ENCODE data around the gene IL17RD. TPM values are rescaled to one million over a fixed set of nuclear protein-coding genes. Genes with fewer than 3 reads are reported as not detected.

The IL17RD gene
- total RNA-seq, 4 donors from 2014 or later, result 0.98 to 5.8 (median 3.4) TPM

DNA sequence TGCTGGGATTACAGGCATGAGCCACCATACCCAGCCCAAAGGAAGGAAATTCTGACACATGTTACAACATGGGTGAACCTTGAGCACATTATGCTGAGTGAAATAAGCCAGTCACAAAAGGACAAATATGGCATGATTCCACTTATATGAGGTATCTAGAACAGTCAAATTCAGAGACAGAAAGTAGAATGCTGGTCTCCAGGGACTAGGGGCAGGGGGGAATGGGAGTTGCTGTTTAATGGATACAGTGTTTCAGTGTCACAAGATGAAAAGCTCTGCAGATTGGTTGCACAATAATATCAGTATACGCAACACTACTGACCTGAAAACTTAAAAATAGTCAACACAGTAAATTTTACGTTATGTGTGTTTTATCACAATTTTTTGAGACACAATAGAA is 100.6 kb downstream of the IL17RD start:
- TF ChIP-seq, protein P1, sequence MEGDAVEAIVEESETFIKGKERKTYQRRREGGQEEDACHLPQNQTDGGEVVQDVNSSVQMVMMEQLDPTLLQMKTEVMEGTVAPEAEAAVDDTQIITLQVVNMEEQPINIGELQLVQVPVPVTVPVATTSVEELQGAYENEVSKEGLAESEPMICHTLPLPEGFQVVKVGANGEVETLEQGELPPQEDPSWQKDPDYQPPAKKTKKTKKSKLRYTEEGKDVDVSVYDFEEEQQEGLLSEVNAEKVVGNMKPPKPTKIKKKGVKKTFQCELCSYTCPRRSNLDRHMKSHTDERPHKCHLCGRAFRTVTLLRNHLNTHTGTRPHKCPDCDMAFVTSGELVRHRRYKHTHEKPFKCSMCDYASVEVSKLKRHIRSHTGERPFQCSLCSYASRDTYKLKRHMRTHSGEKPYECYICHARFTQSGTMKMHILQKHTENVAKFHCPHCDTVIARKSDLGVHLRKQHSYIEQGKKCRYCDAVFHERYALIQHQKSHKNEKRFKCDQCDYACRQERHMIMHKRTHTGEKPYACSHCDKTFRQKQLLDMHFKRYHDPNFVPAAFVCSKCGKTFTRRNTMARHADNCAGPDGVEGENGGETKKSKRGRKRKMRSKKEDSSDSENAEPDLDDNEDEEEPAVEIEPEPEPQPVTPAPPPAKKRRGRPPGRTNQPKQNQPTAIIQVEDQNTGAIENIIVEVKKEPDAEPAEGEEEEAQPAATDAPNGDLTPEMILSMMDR (IDR thresholded peaks at IDR 0.05; ENCODE audit: low read depth), result no peak

DNA sequence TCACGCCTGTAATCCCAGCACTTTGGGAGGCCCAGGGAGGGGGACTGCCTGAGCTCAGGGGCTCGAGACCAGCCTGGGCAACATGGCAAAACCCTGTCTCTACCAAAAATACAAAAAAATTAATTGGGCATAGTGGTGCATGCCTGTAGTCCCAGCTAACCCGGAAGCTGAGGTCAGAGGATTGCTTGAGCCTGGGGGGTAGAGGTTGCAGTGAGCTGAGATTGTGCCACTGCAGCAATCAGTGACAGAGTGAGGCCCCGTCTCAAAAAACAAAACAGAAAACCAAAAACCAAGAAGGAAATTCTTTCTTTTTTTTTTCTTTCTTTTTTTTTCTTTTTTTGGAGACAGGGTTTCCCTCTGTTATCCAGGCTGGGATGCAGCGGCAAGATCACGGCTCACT is 101.2 kb downstream of the IL17RD start:
- TF ChIP-seq, protein P1 (IDR thresholded peaks at IDR 0.05; ENCODE audit: low read depth), result no peak

DNA sequence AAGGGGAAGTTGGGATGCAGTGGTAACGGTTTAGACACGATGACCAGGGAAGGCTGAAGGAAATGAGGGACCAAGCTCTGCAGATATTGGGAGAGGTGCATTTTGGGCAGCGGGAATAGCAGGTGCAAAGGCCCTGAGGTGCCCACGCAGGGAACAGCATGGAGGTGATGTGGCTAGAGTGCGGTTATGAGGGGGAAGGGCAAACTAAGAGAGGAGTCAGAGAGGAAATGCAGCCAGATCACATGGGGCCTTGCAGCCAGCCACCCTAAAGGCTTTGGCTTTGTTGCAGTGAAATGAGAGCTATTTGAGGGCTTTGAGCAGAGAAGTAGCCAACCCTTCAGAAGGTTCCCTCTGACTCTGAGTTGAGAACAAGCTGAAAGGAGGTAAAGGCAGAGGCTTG is 102.1 kb downstream of the IL17RD start:
- TF ChIP-seq, protein P1 (IDR thresholded peaks at IDR 0.05; ENCODE audit: low read depth), result no peak

DNA sequence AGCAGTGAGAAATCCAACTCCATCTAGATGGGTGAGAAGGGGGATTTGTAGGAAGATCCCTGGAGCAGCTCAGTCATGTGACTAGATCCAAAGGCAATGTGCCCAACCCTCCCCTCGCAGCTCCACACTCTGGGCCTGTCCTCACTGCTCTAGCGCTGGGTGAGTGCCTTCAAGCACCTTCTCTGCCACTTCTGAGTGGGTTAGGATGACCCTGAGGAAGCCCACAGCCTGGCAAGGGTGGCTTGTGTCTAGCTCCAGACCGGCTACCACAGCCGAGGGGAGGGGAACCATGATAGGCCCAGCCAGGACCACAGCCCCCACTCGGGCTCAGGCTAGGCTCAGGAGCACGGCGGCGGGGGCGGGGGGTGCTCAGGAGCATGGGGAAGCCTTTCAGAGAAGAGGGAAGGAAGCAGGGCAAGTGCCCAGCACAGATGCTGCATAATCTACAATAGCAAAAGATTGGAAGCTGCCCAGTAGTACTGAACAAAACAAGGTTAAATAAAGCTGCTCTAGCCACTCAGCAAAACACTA is 103.0 kb downstream of the IL17RD start:
- TF ChIP-seq, protein P1 (IDR thresholded peaks at IDR 0.05; ENCODE audit: low read depth), result no peak

DNA sequence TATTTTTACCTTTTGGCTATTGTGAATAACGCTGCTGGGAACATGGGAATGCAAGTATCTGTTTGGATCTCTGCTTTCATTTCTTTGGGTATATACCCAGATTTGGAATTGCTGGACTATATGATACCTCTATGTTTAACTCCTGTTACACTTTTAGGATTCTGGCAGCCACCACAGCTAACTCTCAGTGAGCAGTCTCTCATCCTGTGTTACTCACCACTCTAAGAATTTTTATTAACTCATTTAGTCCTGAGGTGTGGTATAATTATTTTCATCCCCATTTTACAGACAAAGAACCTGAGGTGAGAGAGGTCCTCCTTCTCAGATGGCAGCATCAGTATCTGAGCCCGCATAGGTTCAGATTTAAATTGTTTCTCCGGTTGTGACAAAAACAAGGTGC is 103.6 kb downstream of the IL17RD start:
- TF ChIP-seq, protein P1 (IDR thresholded peaks at IDR 0.05; ENCODE audit: low read depth), result no peak

DNA sequence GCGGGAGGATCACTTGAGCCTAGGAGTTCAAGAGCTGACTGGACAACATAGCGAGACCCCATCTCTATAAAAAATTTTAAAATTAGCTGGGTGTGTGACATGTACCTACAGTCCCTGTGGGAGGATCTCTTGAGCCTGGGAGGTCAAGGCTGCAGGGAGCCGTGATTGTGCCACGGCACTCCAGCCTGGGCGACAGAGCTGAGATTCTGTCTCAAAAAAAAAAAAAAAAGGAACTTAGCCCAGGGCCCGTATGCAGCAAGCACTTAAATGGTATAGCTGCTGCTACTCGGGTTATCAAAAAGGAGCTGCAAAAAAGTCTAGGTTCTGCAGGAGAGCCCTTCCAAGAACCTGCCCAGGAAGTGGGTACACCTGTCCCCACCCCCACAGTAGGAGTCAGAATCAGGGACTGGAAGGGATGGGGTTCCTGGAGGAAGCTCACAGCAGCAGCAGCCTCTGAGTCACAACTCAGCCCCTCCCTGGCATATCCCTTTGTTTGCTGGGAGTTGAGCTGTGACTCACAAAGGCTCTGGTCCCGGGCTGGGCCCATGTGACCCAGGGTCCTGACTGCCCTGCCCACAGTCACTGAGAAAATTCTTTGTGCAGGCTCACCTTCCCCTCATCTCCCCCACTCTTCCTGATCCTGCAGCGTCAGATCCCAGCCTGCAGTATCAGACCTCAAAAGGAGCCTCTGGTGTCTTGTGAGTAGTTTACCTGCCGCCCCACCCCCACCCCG is 104.9 kb downstream of the IL17RD start, which contains the start of gene SPATA12:
Gene SPATA12, plus strand, starts transcription at position 576 of the 733 bp plus-strand sequence. CDS start 13,031 bp downstream, outside the sequence.
- TF ChIP-seq, protein P1 (IDR thresholded peaks at IDR 0.05; ENCODE audit: low read depth), result no peak

DNA sequence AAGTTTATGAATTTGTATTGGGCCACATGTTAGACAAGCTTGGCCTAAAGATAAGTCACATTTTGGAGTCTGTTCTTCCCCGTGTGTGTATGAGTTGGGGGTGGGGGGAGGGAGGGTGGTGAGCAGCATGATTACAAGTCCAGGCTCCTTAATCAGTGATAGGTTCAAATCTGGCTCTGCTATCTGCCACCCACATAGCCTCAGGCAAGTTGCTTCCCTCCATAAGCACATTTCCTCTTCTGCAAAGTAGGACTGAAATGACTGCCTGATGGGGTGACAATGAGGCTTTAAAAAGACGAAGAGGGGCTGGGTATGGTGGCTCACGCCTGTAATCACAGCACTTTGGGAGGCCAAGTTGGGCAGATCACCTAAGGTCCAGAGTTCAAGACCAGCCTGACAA is 105.7 kb downstream of the IL17RD start:
- TF ChIP-seq, protein P1 (IDR thresholded peaks at IDR 0.05; ENCODE audit: low read depth), result no peak

All from subcutaneous adipose tissue (tissue), 4 donors.